ENCODE results near the gene PDZRN4.
"Not testable (repeated sequence)": the region's sequence is repeated elsewhere in the genome, so short reads cannot be mapped to it uniquely, and the experiment has no call there.

Gene PDZRN4

GRCh38 chr12:41189395-41190251 is 1.5 kb downstream of the PDZRN4 start:
- no peaks in the 10 kb centered on the region for H3K9me3 Mint-ChIP-seq
- TF ChIP-seq, protein P1, sequence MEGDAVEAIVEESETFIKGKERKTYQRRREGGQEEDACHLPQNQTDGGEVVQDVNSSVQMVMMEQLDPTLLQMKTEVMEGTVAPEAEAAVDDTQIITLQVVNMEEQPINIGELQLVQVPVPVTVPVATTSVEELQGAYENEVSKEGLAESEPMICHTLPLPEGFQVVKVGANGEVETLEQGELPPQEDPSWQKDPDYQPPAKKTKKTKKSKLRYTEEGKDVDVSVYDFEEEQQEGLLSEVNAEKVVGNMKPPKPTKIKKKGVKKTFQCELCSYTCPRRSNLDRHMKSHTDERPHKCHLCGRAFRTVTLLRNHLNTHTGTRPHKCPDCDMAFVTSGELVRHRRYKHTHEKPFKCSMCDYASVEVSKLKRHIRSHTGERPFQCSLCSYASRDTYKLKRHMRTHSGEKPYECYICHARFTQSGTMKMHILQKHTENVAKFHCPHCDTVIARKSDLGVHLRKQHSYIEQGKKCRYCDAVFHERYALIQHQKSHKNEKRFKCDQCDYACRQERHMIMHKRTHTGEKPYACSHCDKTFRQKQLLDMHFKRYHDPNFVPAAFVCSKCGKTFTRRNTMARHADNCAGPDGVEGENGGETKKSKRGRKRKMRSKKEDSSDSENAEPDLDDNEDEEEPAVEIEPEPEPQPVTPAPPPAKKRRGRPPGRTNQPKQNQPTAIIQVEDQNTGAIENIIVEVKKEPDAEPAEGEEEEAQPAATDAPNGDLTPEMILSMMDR (IDR thresholded peaks at IDR 0.05): no peak
- H3K27me3 Mint-ChIP-seq (ENCODE audit: low read depth, poor library complexity): peaks cover 66% of the 10 kb centered on the region
- H3K27ac Mint-ChIP-seq: no peak overlapping the region
- peak overlapping the region; percentile 84 for H3K4me3 Mint-ChIP-seq
- peaks cover 32% of the 10 kb centered on the region for H3K4me1 Mint-ChIP-seq
- DNase-seq: peak; percentile 23
- no peaks in the 10 kb centered on the region for H3K36me3 Mint-ChIP-seq (ENCODE audit: low read depth)

GRCh38 chr12:41190338-41190737 is 2.2 kb downstream of the PDZRN4 start:
- H3K4me1 Mint-ChIP-seq: peaks cover 32% of the 10 kb centered on the region
- H3K27me3 Mint-ChIP-seq (ENCODE audit: low read depth, poor library complexity): peaks cover 65% of the 10 kb centered on the region
- H3K9me3 Mint-ChIP-seq: no peaks in the 10 kb centered on the region
- TF ChIP-seq, protein P1 (IDR thresholded peaks at IDR 0.05): peak; percentile 64
- DNase-seq: peak; percentile 29
- H3K4me3 Mint-ChIP-seq: peak overlapping the region; percentile 84
- H3K36me3 Mint-ChIP-seq (ENCODE audit: low read depth): no peaks in the 10 kb centered on the region
- no peak overlapping the region for H3K27ac Mint-ChIP-seq

DNA sequence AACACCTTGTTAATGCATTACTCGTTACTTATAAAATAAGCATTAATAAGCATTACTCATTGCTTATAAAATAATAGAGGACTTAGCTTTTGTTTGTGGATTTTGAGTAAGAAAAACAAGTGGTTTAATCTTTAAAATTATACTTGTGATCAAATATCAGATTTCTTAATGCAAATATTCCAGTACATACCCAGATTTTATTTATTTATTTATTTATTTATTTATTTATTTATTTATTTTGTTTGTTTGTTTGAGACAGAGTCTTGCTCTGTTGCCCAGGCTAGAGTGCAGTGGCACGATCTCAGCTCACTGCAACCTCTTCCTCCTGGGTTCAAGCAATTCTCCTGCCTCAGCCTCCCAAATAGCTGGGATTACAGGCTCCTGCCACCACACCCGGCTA is 3.4 kb downstream of the PDZRN4 start:
- H3K9me3 Mint-ChIP-seq; H3K27ac Mint-ChIP-seq; H3K4me3 Mint-ChIP-seq; H3K36me3 Mint-ChIP-seq (ENCODE audit: low read depth); DNase-seq: not testable (repeated sequence)
- Mint-ChIP-seq H3K27me3 (ENCODE audit: low read depth, poor library complexity) (peaks cover 59% of the 10 kb centered on the region), H3K4me1 (peaks cover 32% of the 10 kb centered on the region)

DNA sequence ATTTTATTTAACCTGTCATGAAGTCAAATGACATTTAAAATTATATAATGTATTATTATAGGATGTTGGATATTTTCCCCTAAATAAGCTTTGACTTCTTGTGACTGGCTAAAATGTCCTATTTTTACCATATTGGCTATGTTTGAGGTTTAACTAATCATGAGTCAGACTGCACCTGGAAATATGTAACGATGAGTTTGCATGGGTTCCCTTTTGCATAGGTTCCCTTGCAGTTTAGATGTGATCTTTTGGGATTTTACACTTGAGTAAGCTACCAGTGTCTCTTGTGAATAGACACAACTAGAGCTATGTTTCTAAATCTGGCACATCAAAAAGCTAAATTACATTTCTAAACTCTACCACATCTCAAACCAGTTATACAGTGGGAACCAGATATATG is 5.2 kb downstream of the PDZRN4 start:
- Mint-ChIP-seq H3K27ac (no peak overlapping the region), H3K4me3 (no peak overlapping the region), H3K4me1 (peaks cover 29% of the 10 kb centered on the region), H3K36me3 (ENCODE audit: low read depth) (no peaks in the 10 kb centered on the region), H3K9me3 (no peaks in the 10 kb centered on the region), H3K27me3 (ENCODE audit: low read depth, poor library complexity) (peaks cover 41% of the 10 kb centered on the region)
- DNase-seq: no peak
- TF ChIP-seq, protein P1 (IDR thresholded peaks at IDR 0.05): no peak

- TF ChIP-seq, protein P1 (IDR thresholded peaks at IDR 0.05): no peak
- Mint-ChIP-seq H3K36me3 (ENCODE audit: low read depth) (no peaks in the 10 kb centered on the region), H3K27me3 (ENCODE audit: low read depth, poor library complexity) (no peaks in the 10 kb centered on the region), H3K4me3 (no peak overlapping the region), H3K9me3 (peaks cover 4% of the 10 kb centered on the region), H3K4me1 (peaks cover 30% of the 10 kb centered on the region), H3K27ac (no peak overlapping the region)
- DNase-seq: no peak
Observed at GRCh38 chr12:41202051-41202450, 13.9 kb downstream of the PDZRN4 start.

GRCh38 chr12:41205070-41205709 is 17.1 kb downstream of the PDZRN4 start:
- H3K9me3 Mint-ChIP-seq: peaks cover 4% of the 10 kb centered on the region
- H3K4me1 Mint-ChIP-seq: peaks cover 26% of the 10 kb centered on the region
- TF ChIP-seq, protein P1 (IDR thresholded peaks at IDR 0.05): no peak
- H3K27ac Mint-ChIP-seq: peak overlapping the region; percentile 88
- H3K36me3 Mint-ChIP-seq (ENCODE audit: low read depth): no peaks in the 10 kb centered on the region
- DNase-seq: no peak
- no peak overlapping the region for H3K4me3 Mint-ChIP-seq
- no peaks in the 10 kb centered on the region for H3K27me3 Mint-ChIP-seq (ENCODE audit: low read depth, poor library complexity)
